Measurements from ENCODE around the gene CEMIP.

The CEMIP gene

DNA sequence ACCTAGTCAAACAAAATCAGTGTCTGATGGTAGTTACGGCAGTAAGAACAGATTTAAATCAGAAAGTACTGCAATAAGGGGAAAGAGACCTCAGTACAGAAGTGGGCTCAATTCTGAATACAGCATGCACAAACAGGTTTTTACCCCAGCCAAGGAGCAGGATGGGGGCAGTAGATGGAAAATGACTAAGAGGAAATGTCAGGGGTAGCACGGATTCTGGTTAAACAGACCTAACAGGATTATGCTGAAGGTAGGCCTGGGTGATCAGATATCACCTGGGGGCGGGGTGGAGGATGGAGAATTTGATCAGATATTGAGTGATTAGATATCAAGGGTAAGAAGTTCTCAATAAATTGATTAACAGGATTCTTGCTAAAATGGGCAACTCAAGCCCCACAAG, 191.5 kb downstream of the CEMIP start (continued):
- no peak for TF ChIP-seq ZNF18 (tag by site-specific recombination; IDR thresholded peaks at IDR 0.05)
- no peak for TF ChIP-seq ZSCAN4 (tag by site-specific recombination; IDR thresholded peaks at IDR 0.05)
- no peak for TF ChIP-seq WT1 (tag by site-specific recombination; IDR thresholded peaks at IDR 0.05)
- no peak for TF ChIP-seq ZNF311 (tag by site-specific recombination; IDR thresholded peaks at IDR 0.05; ENCODE audit: borderline replicate concordance)
- TF ChIP-seq OSR2 (tag by site-specific recombination; IDR thresholded peaks at IDR 0.05), result no peak
- TF ChIP-seq ZNF398 (tag by site-specific recombination; IDR thresholded peaks at IDR 0.05), result no peak
- TF ChIP-seq ZNF184 (tag by site-specific recombination; IDR thresholded peaks at IDR 0.05), result no peak
- no peak for TF ChIP-seq ZBTB1 (tag by site-specific recombination; IDR thresholded peaks at IDR 0.05)
- no peak for TF ChIP-seq MZF1 (tag by site-specific recombination; IDR thresholded peaks at IDR 0.05; ENCODE audit: borderline replicate concordance)
- TF ChIP-seq, protein P1, sequence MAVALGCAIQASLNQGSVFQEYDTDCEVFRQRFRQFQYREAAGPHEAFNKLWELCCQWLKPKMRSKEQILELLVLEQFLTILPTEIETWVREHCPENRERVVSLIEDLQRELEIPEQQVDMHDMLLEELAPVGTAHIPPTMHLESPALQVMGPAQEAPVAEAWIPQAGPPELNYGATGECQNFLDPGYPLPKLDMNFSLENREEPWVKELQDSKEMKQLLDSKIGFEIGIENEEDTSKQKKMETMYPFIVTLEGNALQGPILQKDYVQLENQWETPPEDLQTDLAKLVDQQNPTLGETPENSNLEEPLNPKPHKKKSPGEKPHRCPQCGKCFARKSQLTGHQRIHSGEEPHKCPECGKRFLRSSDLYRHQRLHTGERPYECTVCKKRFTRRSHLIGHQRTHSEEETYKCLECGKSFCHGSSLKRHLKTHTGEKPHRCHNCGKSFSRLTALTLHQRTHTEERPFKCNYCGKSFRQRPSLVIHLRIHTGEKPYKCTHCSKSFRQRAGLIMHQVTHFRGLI (tag by site-specific recombination; IDR thresholded peaks at IDR 0.05), result no peak

GRCh38 chr15:80971143-80971542, 192.0 kb downstream of the CEMIP start:
- H3K4me1 ChIP-seq (ENCODE audit: control insufficient read depth, insufficient read depth, low read length), result no peaks in the 10 kb centered on the region
- POLR2A ChIA-PET, result interaction anchor here (0.6 kb wide), 1 partner anchor 29 kb away, joined by 3 read pairs; the partner anchor contains the start of gene TLNRD1

GRCh38 chr15:80972276-80972675, 193.1 kb downstream of the CEMIP start:
- POLR2A ChIA-PET, result interaction anchor here (0.6 kb wide), 1 partner anchor 12 kb away, joined by 3 read pairs; no protein-coding TSS in a partner anchor
- CTCF ChIA-PET, result interaction anchor here (0.5 to 8.4 kb wide), 7 partner anchors 110 to 954 kb away, joined by 4 to 137 read pairs (median 10); partner anchors contain the start of gene CEMIP
- H3K27ac ChIP-seq (ENCODE audit: extremely low read depth, low read depth, low read length), result no peak overlapping the region
- H3K4me1 ChIP-seq (ENCODE audit: control insufficient read depth, insufficient read depth, low read length), result no peaks in the 10 kb centered on the region
- peaks cover 5 to 12% of the 10 kb centered on the region in 2 experiments; a peak in 2 of 3 replicates for H3K36me3 ChIP-seq (ENCODE audit: control insufficient read depth in 2 of 2, insufficient read depth in 1 of 2, low read length in 2 of 2)
- H3K9me3 ChIP-seq (ENCODE audit: control insufficient read depth, insufficient read depth, low read depth, low read length), result no peaks in the 10 kb centered on the region
- H3K4me3 ChIP-seq (ENCODE audit: low read depth, low read length), result no peak overlapping the region
- TF ChIP-seq ZNF157 (tag by site-specific recombination; IDR thresholded peaks at IDR 0.05) (no peak), ZNF175 (tag by site-specific recombination; IDR thresholded peaks at IDR 0.05) (no peak), KLF8 (tag by site-specific recombination; IDR thresholded peaks at IDR 0.05) (no peak), ZNF660 (tag by site-specific recombination; IDR thresholded peaks at IDR 0.05) (no peak), ZBTB20 (tag by site-specific recombination; IDR thresholded peaks at IDR 0.05) (no peak), TRIM28 (IDR thresholded peaks at IDR 0.05; ENCODE audit: borderline replicate concordance, low read length) (no peak), SP2 (tag by site-specific recombination; IDR thresholded peaks at IDR 0.05) (no peak), ZNF140 (tag by site-specific recombination; IDR thresholded peaks at IDR 0.05) (no peak), ZNF302 (tag by site-specific recombination; IDR thresholded peaks at IDR 0.05; ENCODE audit: low read depth) (no peak)

More at GRCh38 chr15:80971143-80971542, 192.0 kb downstream of the CEMIP start:
- TF ChIP-seq ZNF530 (tag by site-specific recombination; IDR thresholded peaks at IDR 0.05; ENCODE audit: low read depth) (no peak), ZNF548 (tag by site-specific recombination; IDR thresholded peaks at IDR 0.05) (no peak), ZXDB (tag by site-specific recombination; IDR thresholded peaks at IDR 0.05) (no peak), MYNN (tag by site-specific recombination; IDR thresholded peaks at IDR 0.05; ENCODE audit: borderline replicate concordance) (no peak), GLIS2 (tag by site-specific recombination; IDR thresholded peaks at IDR 0.05) (no peak), ZSCAN30 (tag by site-specific recombination; IDR thresholded peaks at IDR 0.05) (no peak), HOXC10 (CRISPR knock-in tag; IDR thresholded peaks at IDR 0.05) (no peak), ZNF114 (tag by site-specific recombination; IDR thresholded peaks at IDR 0.05) (no peak), ZNF677 (tag by site-specific recombination; IDR thresholded peaks at IDR 0.05) (no peak), BCL11B (tag by site-specific recombination; IDR thresholded peaks at IDR 0.05; ENCODE audit: low read depth) (no peak), KLF16 (tag by site-specific recombination; IDR thresholded peaks at IDR 0.05) (no peak), ZNF416 (tag by site-specific recombination; IDR thresholded peaks at IDR 0.05) (no peak), GLI4 (tag by site-specific recombination; IDR thresholded peaks at IDR 0.05) (no peak)
- Histone ChIP-seq H3K36me3 (ENCODE audit: control insufficient read depth in 2 of 2, insufficient read depth in 1 of 2, low read length in 2 of 2) (peaks cover 5 to 12% of the 10 kb centered on the region in 2 experiments; a peak in 2 of 3 replicates), H3K4me3 (ENCODE audit: low read depth, low read length) (no peak overlapping the region), H3K9me3 (ENCODE audit: control insufficient read depth, insufficient read depth, low read depth, low read length) (no peaks in the 10 kb centered on the region), H3K27ac (ENCODE audit: extremely low read depth, low read depth, low read length) (no peak overlapping the region)
- CTCF ChIA-PET, result interaction anchor here (0.6 to 8.4 kb wide), 11 partner anchors 8 to 515 kb away, joined by 3 to 137 read pairs (median 7); partner anchors contain the start of gene CEMIP

Data from HEK293 (cell line).